GM18867 (cell line): ENCODE measurements around the gene MYH11.
A peak's percentile ranks its signal among the peaks of the same experiment; 100 is the strongest.
"Not testable (repeated sequence)": the region's sequence is repeated elsewhere in the genome, so short reads cannot be mapped to it uniquely, and the experiment has no call there.

Experiments
- ATAC-seq: cut with Tn5 transposase; IDR thresholded peaks from one replicate; pipeline ENCODE4 v1.9.1; 2021; ENCODE audit warnings: mild to moderate bottlenecking, moderate library complexity; ENCODE audit not compliant: unreplicated experiment

MYH11 gene

GRCh38 chr16:15879255-15879811 is 22.5 kb upstream of the MYH11 start:
- ATAC-seq: no peak

- ATAC-seq: no peak
Measured at GRCh38 chr16:15876503-15876902, 19.7 kb upstream of the MYH11 start.

- ATAC-seq: no peak
Measured at GRCh38 chr16:15874745-15875314, 18.0 kb upstream of the MYH11 start.

DNA sequence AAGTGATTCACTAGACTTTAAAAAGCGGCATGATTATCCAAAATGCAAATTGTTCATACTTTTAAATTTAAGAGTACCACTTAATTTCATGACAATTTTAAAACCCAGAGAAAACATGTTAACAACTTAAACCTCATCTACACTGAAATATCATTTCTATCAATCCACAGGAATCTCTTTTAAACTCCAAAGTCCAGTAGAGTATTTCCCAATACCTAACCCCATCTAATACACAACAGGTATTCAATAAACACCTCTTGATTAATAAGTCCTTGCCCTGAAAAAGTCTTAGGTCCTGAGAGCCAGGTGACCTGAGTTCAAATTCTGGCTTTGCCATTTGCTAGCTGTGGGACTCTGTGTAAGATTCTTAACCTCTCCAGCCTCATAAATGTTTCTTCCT is 16.9 kb upstream of the MYH11 start:
- no peak for ATAC-seq

DNA sequence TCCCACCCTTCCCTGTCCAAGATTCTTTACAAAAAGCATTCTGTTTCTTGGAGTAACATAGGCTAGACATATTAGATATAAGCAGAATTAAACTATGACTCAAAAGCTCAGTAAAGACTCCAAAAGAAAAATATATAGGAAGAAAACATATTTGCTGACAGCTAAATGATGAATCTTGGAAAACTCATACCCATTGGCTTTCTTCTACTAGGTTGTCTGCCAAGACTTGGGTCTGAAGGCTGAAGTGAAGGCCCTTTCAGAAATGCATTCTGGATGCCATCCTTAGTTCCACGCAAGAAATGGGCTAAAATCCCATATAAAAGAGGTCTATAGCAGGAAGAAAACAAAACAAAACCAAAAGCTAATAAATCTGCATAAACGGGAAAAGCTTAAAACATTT is 16.5 kb upstream of the MYH11 start:
- no peak for ATAC-seq

DNA sequence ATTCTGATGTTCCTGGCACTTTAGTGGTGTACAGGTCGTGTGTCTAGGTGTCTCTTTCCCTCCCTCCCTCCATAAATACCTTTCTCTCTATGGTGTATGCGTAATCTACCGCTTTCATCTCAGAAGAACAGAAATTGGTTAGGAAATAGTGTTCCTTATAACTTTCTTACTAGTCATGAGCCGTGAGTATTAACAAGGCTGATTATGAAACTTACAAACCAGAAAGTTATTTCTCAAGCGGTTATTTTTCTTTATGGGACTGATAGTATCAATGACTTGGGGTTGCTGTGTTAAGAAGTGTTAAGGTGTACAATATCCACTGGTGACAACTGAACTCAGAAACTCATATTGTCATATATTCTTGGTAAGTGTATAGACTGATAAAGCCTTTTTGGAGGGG is 13.2 kb upstream of the MYH11 start:
- no peak for ATAC-seq

- no peak for ATAC-seq
Measured at GRCh38 chr16:15866451-15866850, 9.6 kb upstream of the MYH11 start.

DNA sequence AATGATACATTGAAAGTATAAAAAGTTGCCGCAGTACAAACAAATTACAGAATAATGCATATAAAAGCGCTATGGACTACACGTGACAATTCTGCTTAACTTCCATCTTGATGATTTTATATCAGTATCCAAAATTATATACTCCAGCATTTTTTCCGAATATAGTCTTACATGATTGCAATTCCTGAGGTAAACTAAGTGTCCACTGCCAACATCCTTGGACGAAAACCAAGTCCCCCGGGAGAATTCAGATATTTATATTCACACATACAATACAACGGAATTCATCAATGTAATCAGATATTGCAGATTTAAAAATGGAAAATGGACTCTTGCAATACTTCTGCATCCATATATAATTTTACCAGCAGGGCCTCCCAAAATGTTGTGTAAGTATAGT is 8.9 kb upstream of the MYH11 start:
- ATAC-seq: no peak

DNA sequence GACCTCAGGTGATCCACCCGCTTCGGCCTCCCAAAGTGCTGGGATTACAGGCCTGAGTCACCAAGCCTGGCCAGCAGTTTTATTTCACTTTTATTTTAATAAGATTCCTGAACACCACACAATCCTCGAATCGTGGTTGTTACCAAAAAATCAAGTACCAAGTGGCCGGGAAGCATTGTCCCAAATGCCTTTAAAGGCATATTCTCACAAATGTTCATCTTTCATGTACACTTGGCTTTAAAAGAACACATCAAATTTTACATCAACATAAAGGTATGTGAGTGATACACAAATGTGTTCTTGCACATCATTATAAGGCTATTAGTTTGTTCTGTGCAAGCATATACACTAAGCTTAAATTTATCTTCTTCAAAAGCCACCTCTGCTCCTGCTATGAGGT is 8.1 kb upstream of the MYH11 start:
- no peak for ATAC-seq

- ATAC-seq: no peak
Measured at GRCh38 chr16:15861996-15862395, 5.2 kb upstream of the MYH11 start.

DNA sequence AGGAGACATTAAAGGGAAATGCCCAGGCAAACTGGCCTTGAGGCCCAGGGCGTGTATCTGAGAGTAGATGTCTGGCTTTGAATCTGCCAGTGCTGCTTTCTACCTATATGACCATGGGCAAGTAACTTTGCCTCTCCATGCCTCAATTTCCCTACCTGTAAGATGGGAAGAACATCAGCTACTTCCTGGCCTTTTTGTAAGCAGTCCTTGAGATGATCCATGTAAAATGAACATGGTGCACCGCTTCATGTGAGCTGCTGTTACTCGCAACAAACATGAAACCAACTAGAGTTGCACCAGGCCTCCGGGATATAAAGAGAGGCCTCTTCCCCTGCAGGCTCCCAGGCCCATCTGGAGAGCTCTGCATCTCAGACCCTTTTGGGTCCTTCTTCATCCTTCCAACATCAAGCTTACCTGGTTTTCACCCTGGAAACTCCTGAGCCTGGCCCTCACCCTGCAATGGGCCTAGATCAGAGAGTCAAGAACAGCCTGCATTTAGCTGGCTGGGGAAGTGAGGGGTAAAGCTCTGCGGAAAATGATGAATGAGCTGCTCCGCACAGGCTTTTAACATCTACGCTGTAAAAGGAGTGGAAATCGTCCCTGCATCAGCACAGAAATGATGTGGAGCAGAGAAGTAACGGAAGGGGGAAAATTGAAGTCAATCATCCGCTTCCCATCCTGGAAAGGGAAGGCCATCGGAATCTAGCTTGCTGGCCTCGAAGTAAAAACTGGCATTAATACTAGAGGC is 2.3 kb upstream of the MYH11 start:
- no peak for ATAC-seq

DNA sequence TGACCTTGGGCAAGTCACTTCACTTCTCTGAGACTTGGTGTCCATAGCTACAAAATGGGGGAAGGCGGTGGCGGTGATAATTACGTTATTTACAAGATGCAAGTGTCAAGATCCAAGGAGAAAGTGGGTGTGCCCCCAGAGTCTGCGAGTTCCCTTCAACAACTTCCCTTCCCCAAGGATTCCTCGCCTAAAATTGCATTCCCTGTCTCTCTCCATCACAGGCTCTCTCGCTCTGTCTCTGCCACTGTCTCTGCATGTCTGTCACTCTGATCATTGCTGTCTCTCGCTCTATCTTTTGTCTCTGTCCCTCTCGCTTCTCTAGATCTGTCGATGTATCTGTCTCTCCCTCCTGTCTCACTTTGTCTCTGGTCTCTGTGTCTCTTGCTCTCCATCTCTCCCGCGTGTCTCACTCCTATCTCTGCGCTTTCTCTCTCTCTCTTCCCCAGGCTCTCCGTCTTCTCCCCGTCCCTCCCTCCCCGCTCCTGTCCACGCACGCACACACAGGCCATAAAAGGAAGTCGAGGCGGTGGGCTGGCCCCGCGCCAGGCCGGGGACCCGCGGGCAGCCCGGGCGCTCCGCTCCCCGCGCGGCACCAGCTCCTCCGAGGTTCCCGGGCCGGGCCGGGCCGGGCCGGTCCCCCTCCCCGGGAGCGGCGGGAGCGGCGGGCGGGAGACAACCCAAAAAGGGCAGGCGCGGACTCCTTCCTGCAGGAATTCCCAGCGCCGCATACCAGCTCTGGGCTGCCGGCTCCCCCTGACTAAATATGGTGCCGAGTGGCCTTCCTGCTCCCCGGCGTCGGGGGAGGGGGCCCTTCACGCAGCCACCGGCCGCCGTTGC is 1.1 kb upstream of the MYH11 start:
- ATAC-seq: no peak

GRCh38 chr16:15856182-15856581 is 646 bp downstream of the MYH11 start:
- ATAC-seq: peak; percentile 24

DNA sequence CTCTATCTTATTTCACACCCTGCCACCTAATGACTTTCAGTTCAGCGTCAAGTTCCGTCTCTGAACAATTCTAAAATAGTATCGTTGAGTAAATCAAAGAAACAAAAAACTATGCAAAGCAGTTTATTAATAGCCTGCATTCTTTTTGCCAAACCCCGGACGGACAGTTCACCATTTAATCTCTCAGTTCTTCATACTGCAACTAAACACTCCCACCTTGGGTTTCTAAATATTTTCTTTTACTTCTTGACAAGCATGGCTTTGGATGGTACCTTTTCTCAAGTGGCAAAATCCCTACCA is 1.2 kb downstream of the MYH11 start:
- ATAC-seq: peak; percentile 67

GRCh38 chr16:15854906-15855703 is 1.7 kb downstream of the MYH11 start:
- ATAC-seq: no peak

DNA sequence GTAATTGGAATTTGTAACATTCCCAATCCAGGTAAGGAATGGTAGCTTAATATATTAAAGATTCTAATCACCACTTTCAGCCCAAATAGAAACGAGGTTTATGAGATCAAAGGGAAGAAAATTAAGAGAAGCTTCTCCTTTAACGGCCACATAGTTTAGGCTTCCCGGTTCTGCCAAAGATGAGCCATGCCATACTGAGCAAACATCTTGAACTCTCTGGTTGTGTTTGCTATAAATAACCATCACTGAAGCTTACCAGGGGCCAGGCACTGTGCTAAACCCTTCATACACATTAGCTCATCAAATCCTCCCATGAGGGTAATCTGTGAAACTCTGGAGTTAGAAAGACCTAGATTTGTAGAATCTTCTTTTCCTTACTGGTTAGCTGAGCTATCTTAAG is 2.8 kb downstream of the MYH11 start:
- no peak for ATAC-seq

DNA sequence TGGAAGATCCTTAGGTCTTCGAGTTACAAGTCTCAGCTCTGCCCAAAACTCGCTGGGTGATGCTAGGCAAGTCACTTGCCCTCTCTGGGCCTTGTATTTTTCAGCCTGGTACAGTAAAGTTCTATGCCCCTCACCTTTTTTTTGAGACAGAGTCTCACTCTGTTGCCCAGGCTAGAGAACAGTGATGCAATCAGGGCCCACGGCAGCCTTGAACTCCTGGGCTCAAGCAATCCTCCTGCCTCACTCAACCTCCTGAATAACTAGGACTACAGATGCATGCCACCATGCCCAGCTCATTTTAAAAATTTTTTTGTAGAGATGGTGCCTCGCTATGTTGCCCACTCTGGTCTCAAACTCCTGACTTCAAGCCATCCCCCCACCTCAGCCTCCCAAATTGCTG is 3.8 kb downstream of the MYH11 start:
- no peak for ATAC-seq

GRCh38 chr16:15850555-15850954 is 6.3 kb downstream of the MYH11 start:
- ATAC-seq: not testable (repeated sequence)

DNA sequence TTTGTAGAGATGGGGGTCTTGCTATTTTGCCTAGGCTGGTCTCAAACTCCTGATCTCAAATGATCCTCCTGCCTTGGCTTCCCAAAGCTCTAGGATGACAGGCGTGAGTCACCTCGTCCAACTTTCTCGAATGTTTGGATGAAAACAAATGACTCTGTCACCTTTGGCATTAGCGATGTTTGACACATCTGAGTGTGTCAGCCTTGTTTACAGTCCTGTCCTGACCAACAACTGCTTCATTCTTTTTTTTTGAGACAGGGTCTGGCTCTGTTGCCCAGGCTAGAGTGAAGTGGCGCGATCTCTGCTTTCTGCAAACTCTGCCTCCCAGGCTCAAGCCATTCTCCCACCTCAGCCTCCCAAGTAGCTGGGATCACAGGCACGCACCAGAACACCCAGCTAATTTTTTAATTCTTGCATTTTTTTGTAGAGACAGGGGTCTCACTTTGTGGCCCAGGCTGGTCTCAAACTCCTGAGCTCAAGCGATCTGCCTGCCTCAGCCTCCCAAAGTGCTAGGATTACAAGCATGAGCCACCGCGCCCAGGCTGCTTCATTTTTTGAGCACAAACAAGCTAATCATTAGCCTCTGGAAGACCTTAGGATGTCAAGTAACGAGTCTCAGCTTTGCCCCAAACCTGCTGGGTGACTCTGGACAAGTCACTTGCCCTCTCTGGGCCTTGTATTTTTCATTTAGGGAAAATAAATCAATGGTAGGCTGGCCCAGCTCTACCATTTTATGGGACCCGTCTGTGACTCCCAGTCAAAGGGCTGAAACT is 7.4 kb downstream of the MYH11 start:
- ATAC-seq: no peak

DNA sequence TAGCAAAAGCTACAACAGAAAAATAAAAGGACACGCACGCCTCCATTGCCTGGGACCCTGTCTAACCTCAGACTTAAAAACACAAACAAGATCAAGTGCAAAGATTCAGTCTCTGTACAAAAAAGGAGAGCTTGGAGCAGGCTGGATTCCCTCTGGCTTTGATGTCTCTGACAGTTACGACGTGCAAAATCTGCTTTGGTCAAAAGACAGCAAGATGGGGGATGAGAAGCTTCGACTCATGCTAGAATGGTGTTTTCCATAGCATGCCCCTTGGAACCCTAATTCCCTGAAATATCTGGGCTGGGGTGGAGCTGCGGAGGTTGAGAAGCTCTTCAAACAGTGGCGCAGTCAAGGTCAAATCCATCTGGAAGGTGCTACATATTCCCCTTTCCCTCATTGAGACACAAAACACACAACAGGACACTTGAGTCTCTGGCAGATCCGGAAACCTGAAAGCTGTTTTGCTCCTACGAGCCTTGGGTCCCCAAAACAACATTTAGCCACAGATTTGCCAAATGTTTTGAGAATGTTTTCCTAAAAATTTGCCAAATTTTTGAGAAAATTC is 9.1 kb downstream of the MYH11 start:
- no peak for ATAC-seq
